ENCODE data around the gene ELMO1. TPM values are rescaled to one million over a fixed set of nuclear protein-coding genes. Genes with fewer than 3 reads are reported as not detected.

ELMO1 gene
- polyA plus RNA-seq, 2 of the 4 experiments (the other 2 are of a cell fraction) = 2.3 to 6.1 TPM

DNA sequence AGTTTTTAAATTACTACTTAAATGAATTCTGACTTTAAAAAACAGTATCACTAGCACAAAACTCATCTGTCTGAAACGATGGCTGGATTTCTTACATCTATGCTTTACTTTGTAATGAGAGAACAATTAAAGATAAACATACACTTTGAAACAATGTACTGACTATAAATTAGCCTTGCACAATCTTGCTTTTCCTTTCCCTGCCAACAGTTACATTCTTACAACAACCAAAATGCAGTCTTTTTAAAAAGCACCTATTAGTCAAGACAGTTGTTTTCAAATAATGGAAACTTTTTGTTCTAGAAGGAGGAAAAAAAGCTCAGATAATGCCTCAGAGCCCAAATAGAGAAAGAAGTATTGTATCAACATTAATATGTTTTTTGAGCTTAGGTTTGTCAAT, 153.3 kb downstream of the ELMO1 start:
- Histone ChIP-seq H3K27ac (no peak overlapping the region), H3K9me3 (no peaks in the 10 kb centered on the region), H3K4me3 (no peak overlapping the region), H3K4me2 (no peak overlapping the region), H3K4me1 (no peaks in the 10 kb centered on the region)
- no peak for DNase-seq (ENCODE audit: low read depth in 1 of 2, low spot score in 1 of 2)
- TF ChIP-seq RFX5 (IDR thresholded peaks at IDR 0.05) = no peak
- TF ChIP-seq FOXS1 (CRISPR knock-in tag; IDR thresholded peaks at IDR 0.05) = no peak
- no peak for TF ChIP-seq SMC3 (IDR thresholded peaks at IDR 0.05)
- no peak for TF ChIP-seq TFCP2L1 (CRISPR knock-in tag; IDR thresholded peaks at IDR 0.05)
- TF ChIP-seq RARB (CRISPR knock-in tag; IDR thresholded peaks at IDR 0.05) = no peak
- no peak for TF ChIP-seq ZNF302 (CRISPR knock-in tag; IDR thresholded peaks at IDR 0.05)
- no peak for TF ChIP-seq TP53 (CRISPR knock-in tag; IDR thresholded peaks at IDR 0.05)
- CTCF ChIA-PET = interaction anchor here (1.3 kb wide), 1 partner anchor 11 kb away, joined by 3 read pairs; no protein-coding TSS in a partner anchor
- 23% methylated on average over 1 of the region's 1 CpG for WGBS (ENCODE audit: missing lambda C conversion rate)
- ATAC-seq = no peak
- FAIRE-seq = no peak
- POLR2A ChIA-PET = no interaction called here

- Histone ChIP-seq H3K4me3 (no peak overlapping the region), H3K4me1 (peaks cover 8% of the 10 kb centered on the region; the same call in 2 of the 3 replicates), H3K27ac (no peak overlapping the region), H3K9me3 (no peaks in the 10 kb centered on the region), H3K4me2 (no peak overlapping the region)
- CTCF ChIA-PET = no interaction called here
- ATAC-seq (no peak), FAIRE-seq (no peak), DNase-seq (ENCODE audit: low read depth in 1 of 2, low spot score in 1 of 2) (no peak)
- POLR2A ChIA-PET = no interaction called here
- TF ChIP-seq GATA3 (IDR thresholded peaks at IDR 0.05; ENCODE audit: borderline replicate concordance) = no peak
- TF ChIP-seq TFCP2L1 (CRISPR knock-in tag; IDR thresholded peaks at IDR 0.05) = no peak
- no peak for TF ChIP-seq SREBF2 (IDR thresholded peaks at IDR 0.05)
- TF ChIP-seq ZFP36 (IDR thresholded peaks at IDR 0.05; ENCODE audit: borderline replicate concordance, partially characterized antibody) = no peak
- TF ChIP-seq FOSL2 (IDR thresholded peaks at IDR 0.05) = no peak
- TF ChIP-seq FOSL2 (CRISPR knock-in tag; IDR thresholded peaks at IDR 0.05) = no peak
- no peak for TF ChIP-seq ZSCAN20 (CRISPR knock-in tag; IDR thresholded peaks at IDR 0.05)
- TF ChIP-seq, protein P1, sequence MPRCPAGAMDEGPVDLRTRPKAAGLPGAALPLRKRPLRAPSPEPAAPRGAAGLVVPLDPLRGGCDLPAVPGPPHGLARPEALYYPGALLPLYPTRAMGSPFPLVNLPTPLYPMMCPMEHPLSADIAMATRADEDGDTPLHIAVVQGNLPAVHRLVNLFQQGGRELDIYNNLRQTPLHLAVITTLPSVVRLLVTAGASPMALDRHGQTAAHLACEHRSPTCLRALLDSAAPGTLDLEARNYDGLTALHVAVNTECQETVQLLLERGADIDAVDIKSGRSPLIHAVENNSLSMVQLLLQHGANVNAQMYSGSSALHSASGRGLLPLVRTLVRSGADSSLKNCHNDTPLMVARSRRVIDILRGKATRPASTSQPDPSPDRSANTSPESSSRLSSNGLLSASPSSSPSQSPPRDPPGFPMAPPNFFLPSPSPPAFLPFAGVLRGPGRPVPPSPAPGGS (IDR thresholded peaks at IDR 0.05) = no peak
- no peak for TF ChIP-seq NPAS2 (CRISPR knock-in tag; IDR thresholded peaks at IDR 0.05; ENCODE audit: borderline replicate concordance)
- TF ChIP-seq KDM5A (IDR thresholded peaks at IDR 0.05) = no peak
- TF ChIP-seq EHF (CRISPR knock-in tag; IDR thresholded peaks at IDR 0.05) = no peak
- TF ChIP-seq JUNB (IDR thresholded peaks at IDR 0.05) = no peak
- TF ChIP-seq, protein P2, sequence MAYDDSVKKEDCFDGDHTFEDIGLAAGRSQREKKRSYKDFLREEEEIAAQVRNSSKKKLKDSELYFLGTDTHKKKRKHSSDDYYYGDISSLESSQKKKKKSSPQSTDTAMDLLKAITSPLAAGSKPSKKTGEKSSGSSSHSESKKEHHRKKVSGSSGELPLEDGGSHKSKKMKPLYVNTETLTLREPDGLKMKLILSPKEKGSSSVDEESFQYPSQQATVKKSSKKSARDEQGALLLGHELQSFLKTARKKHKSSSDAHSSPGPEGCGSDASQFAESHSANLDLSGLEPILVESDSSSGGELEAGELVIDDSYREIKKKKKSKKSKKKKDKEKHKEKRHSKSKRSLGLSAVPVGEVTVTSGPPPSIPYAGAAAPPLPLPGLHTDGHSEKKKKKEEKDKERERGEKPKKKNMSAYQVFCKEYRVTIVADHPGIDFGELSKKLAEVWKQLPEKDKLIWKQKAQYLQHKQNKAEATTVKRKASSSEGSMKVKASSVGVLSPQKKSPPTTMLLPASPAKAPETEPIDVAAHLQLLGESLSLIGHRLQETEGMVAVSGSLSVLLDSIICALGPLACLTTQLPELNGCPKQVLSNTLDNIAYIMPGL (CRISPR knock-in tag; IDR thresholded peaks at IDR 0.05; ENCODE audit: borderline replicate concordance) = no peak
- no peak for TF ChIP-seq RNF2 (IDR thresholded peaks at IDR 0.05; ENCODE audit: borderline replicate concordance, low read depth)
- TF ChIP-seq JUN (IDR thresholded peaks at IDR 0.05) = no peak
- no peak for TF ChIP-seq NFE2L2 (conservative IDR thresholded peaks at IDR 0.05; ENCODE audit: low read length)
- TF ChIP-seq RARB (CRISPR knock-in tag; IDR thresholded peaks at IDR 0.05) = no peak
- no peak for TF ChIP-seq NR3C1 (IDR thresholded peaks at IDR 0.05)
- TF ChIP-seq, protein P3, sequence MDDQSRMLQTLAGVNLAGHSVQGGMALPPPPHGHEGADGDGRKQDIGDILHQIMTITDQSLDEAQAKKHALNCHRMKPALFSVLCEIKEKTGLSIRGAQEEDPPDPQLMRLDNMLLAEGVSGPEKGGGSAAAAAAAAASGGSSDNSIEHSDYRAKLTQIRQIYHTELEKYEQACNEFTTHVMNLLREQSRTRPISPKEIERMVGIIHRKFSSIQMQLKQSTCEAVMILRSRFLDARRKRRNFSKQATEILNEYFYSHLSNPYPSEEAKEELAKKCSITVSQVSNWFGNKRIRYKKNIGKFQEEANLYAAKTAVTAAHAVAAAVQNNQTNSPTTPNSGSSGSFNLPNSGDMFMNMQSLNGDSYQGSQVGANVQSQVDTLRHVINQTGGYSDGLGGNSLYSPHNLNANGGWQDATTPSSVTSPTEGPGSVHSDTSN (IDR thresholded peaks at IDR 0.05) = no peak
- no peak for TF ChIP-seq RCOR1 (IDR thresholded peaks at IDR 0.05; ENCODE audit: low read depth, low read length)
Measured at GRCh38 chr7:37290731-37291130, 157.9 kb downstream of the ELMO1 start.

Measured in A549 (cell line).